CD4-positive, alpha-beta memory T cell (primary cell): ENCODE data around the gene CDH15. TPM values are rescaled to one million over a fixed set of nuclear protein-coding genes. Genes with fewer than 3 reads are reported as not detected.
A peak's percentile ranks its signal among the peaks of the same experiment; 100 is the strongest.

Experiments used
- CTCF ChIA-PET: fragments of 350-600 bp; sonication (Branson Sonifier 250); formaldehyde crosslinking; loops from one replicate; lab custom pipeline; 2021; ENCODE audit warnings: inconsistent platforms; ENCODE audit not compliant: partially characterized antibody; lab: Charles Lee
- POLR2A ChIA-PET: fragments of 350-600 bp; sonication (Branson Sonifier 250); formaldehyde crosslinking; loops from one replicate; lab custom pipeline; 2021; ENCODE audit not compliant: partially characterized antibody; lab: Charles Lee
- DNase-seq, 5 donors: peaks; one replicate each; pipeline versions ENCODE4 v3.0.0 to v3.0.0-alpha.2; 2020 to 2022; ENCODE audit warnings: mixed read lengths in 1 of 5
- H3K27ac ChIP-seq: one replicate; pipeline ENCODE4 v1.7.0; 2013; ENCODE audit warnings: low read depth, low read length
- H3K27me3 ChIP-seq: 2 replicates; pipeline ENCODE4 v1.7.0; 2013; ENCODE audit warnings: mild to moderate bottlenecking, low read length, moderate library complexity; ENCODE audit not compliant: insufficient read depth
- H3K36me3 ChIP-seq: 2 replicates; pipeline ENCODE4 v1.7.0; 2013; ENCODE audit warnings: mild to moderate bottlenecking, low read length, moderate library complexity; ENCODE audit not compliant: insufficient read depth
- H3K4me1 ChIP-seq: 2 replicates; pipeline ENCODE4 v1.7.0; 2013; ENCODE audit warnings: mild to moderate bottlenecking, low read length, moderate library complexity; ENCODE audit not compliant: insufficient read depth
- H3K4me3 ChIP-seq, 2 donors: one replicate each; pipeline ENCODE4 v1.7.0; 2013; ENCODE audit warnings: low read length in 2 of 2, mild to moderate bottlenecking in 1 of 2
- H3K9me3 ChIP-seq, 2 donors: one replicate each; pipeline ENCODE4 v1.7.0; 2013; ENCODE audit warnings: low read length in 2 of 2, control low read depth in 1 of 2; ENCODE audit not compliant: control insufficient read depth in 1 of 2
- H3K27ac Mint-ChIP-seq, 7 donors: one replicate each; pipeline ENCODE4 v1.8.0; 2020 to 2021; ENCODE audit warnings: mixed read lengths in 7 of 7, mild to moderate bottlenecking in 6 of 7, inconsistent platforms in 3 of 7, moderate library complexity in 3 of 7
- H3K27me3 Mint-ChIP-seq, 2 donors: one replicate each; pipeline ENCODE4 v1.8.0; 2020 to 2021; ENCODE audit warnings: mixed read lengths in 2 of 2
- H3K36me3 Mint-ChIP-seq, 2 donors: one replicate each; pipeline ENCODE4 v1.8.0; 2020 to 2021; ENCODE audit warnings: mixed read lengths in 2 of 2, inconsistent platforms in 1 of 2, mild to moderate bottlenecking in 1 of 2
- H3K4me1 Mint-ChIP-seq, 4 donors: one replicate each; pipeline ENCODE4 v1.8.0; 2020 to 2021; ENCODE audit warnings: mixed read lengths in 4 of 4, mild to moderate bottlenecking in 1 of 4
- H3K4me3 Mint-ChIP-seq, 8 donors: one replicate each; pipeline ENCODE4 v1.8.0; 2020 to 2021; ENCODE audit warnings: mixed read lengths in 8 of 8, mild to moderate bottlenecking in 7 of 8, moderate library complexity in 6 of 8, inconsistent platforms in 3 of 8
- H3K9me3 Mint-ChIP-seq, 8 donors: one replicate each; pipeline ENCODE4 v1.8.0; 2020 to 2021; ENCODE audit warnings: mixed read lengths in 8 of 8, mild to moderate bottlenecking in 5 of 8, inconsistent platforms in 3 of 8, moderate library complexity in 1 of 8
- intact Hi-C: fragments of 100-400 bp; cut with micrococcal nuclease; formaldehyde crosslinking; loops from one replicate; pipeline ENCODE4 v1.15.1; 2023
- polyA plus RNA-seq, 2 donors: library from polyadenylated mRNA; unstranded; fragments of 300-500 nt; fragmentation: Illumina TruSeq; gene quantifications; one replicate each; pipeline ENCODE4 v1.2.3, GENCODE V29; 2021
- total RNA-seq, 2 experiments: library from RNA; stranded (reverse); gene quantifications; one replicate each; pipeline ENCODE4 v1.2.3, GENCODE V29; 2021

CDH15 gene
- total and polyA plus RNA-seq, 4 experiments from 2014 or later, result not detected

- Mint-ChIP-seq H3K36me3 (peaks cover 7 to 29% of the 10 kb centered on the region in 2 donors), H3K27me3 (no peaks in the 10 kb centered on the region), H3K27ac (no peak overlapping the region), H3K4me1 (peaks cover 0 to 5% (median 0%) of the 10 kb centered on the region in 4 donors), H3K9me3 (no peaks in the 10 kb centered on the region), H3K4me3 (no peak overlapping the region)
- Histone ChIP-seq H3K36me3 (peaks cover 8% of the 10 kb centered on the region), H3K9me3 (no peaks in the 10 kb centered on the region), H3K27me3 (no peaks in the 10 kb centered on the region), H3K27ac (no peak overlapping the region), H3K4me3 (no peak overlapping the region), H3K4me1 (no peaks in the 10 kb centered on the region)
- intact Hi-C loops, result no loop called here
- ChIA-PET POLR2A (no interaction called here), CTCF (no interaction called here)
- DNase-seq, result no peak
Observed at GRCh38 chr16:89141884-89142267, 29.7 kb upstream of the CDH15 start.

- H3K36me3 Mint-ChIP-seq, result peaks cover 10 to 32% of the 10 kb centered on the region in 2 donors
Observed at GRCh38 chr16:89142474-89143195, 28.9 kb upstream of the CDH15 start.

GRCh38 chr16:89143201-89143741 lies 28.3 kb upstream of the CDH15 start:
- H3K27me3 Mint-ChIP-seq, result no peaks in the 10 kb centered on the region
- no peak overlapping the region for H3K27ac ChIP-seq
- POLR2A ChIA-PET, result no interaction called here
- no peak for DNase-seq
- peaks cover 0 to 5% (median under 1%) of the 10 kb centered on the region in 4 donors for H3K4me1 Mint-ChIP-seq
- no peak overlapping the region for H3K4me3 Mint-ChIP-seq
- peaks cover 8% of the 10 kb centered on the region for H3K36me3 ChIP-seq
- no peaks in the 10 kb centered on the region for H3K4me1 ChIP-seq
- H3K9me3 Mint-ChIP-seq, result no peaks in the 10 kb centered on the region
- CTCF ChIA-PET, result no interaction called here
- peaks cover 12 to 33% of the 10 kb centered on the region in 2 donors for H3K36me3 Mint-ChIP-seq
- peak overlapping the region in 1 of 7 donors; percentile 77 for H3K27ac Mint-ChIP-seq
- H3K9me3 ChIP-seq, result no peaks in the 10 kb centered on the region
- intact Hi-C loops, result no loop called here
- H3K4me3 ChIP-seq, result no peak overlapping the region
- H3K27me3 ChIP-seq, result no peaks in the 10 kb centered on the region

More at GRCh38 chr16:89142474-89143195, 28.9 kb upstream of the CDH15 start:
- Histone ChIP-seq H3K36me3 (peaks cover 8% of the 10 kb centered on the region), H3K27ac (no peak overlapping the region), H3K9me3 (no peaks in the 10 kb centered on the region), H3K27me3 (no peaks in the 10 kb centered on the region), H3K4me3 (no peak overlapping the region), H3K4me1 (no peaks in the 10 kb centered on the region)
- Mint-ChIP-seq H3K27me3 (no peaks in the 10 kb centered on the region), H3K27ac (peak overlapping the region in 1 of 7 donors; percentile 77), H3K4me1 (peaks cover 0 to 5% (median under 1%) of the 10 kb centered on the region in 4 donors), H3K4me3 (no peak overlapping the region), H3K9me3 (no peaks in the 10 kb centered on the region)
- ChIA-PET POLR2A (no interaction called here), CTCF (no interaction called here)
- intact Hi-C loops, result no loop called here
- DNase-seq, result no peak

- Mint-ChIP-seq H3K9me3 (peaks cover 0 to 3% (median 0%) of the 10 kb centered on the region in 8 donors), H3K27me3 (no peaks in the 10 kb centered on the region), H3K4me3 (no peak overlapping the region), H3K27ac (peak overlapping the region in 1 of 7 donors; percentile 42), H3K4me1 (peaks cover 0 to 5% (median under 1%) of the 10 kb centered on the region in 4 donors), H3K36me3 (peaks cover 19 to 39% of the 10 kb centered on the region in 2 donors)
- peaks cover 8% of the 10 kb centered on the region for H3K36me3 ChIP-seq
- ChIA-PET POLR2A (no interaction called here), CTCF (no interaction called here)
- intact Hi-C loops, result no loop called here
- no peak for DNase-seq
- no peak overlapping the region for H3K27ac ChIP-seq
- H3K4me1 ChIP-seq, result no peaks in the 10 kb centered on the region
- no peaks in the 10 kb centered on the region for H3K9me3 ChIP-seq
- no peaks in the 10 kb centered on the region for H3K27me3 ChIP-seq
- no peak overlapping the region for H3K4me3 ChIP-seq
Observed at GRCh38 chr16:89143911-89144675, 27.5 kb upstream of the CDH15 start.

GRCh38 chr16:89144681-89145080 lies 26.9 kb upstream of the CDH15 start:
- peaks cover 8% of the 10 kb centered on the region for H3K36me3 ChIP-seq
- peaks cover 0 to 8% (median 1%) of the 10 kb centered on the region in 8 donors for H3K9me3 Mint-ChIP-seq
- H3K4me3 ChIP-seq, result no peak overlapping the region
- peaks cover 25 to 45% of the 10 kb centered on the region in 2 donors for H3K36me3 Mint-ChIP-seq
- peaks cover 0 to 5% (median 2%) of the 10 kb centered on the region in 4 donors for H3K4me1 Mint-ChIP-seq
- H3K27ac Mint-ChIP-seq, result no peak overlapping the region
- no peaks in the 10 kb centered on the region for H3K27me3 ChIP-seq
- CTCF ChIA-PET, result no interaction called here
- DNase-seq, result no peak
- H3K27me3 Mint-ChIP-seq, result no peaks in the 10 kb centered on the region
- intact Hi-C loops, result no loop called here
- H3K9me3 ChIP-seq, result no peaks in the 10 kb centered on the region
- POLR2A ChIA-PET, result no interaction called here
- H3K4me3 Mint-ChIP-seq, result no peak overlapping the region
- H3K27ac ChIP-seq, result no peak overlapping the region
- no peaks in the 10 kb centered on the region for H3K4me1 ChIP-seq

- H3K36me3 Mint-ChIP-seq, result peaks cover 32 to 46% of the 10 kb centered on the region in 2 donors
- H3K27ac Mint-ChIP-seq, result no peak overlapping the region
- intact Hi-C loops, result no loop called here
Observed at GRCh38 chr16:89145406-89146161, 26.0 kb upstream of the CDH15 start.

More at GRCh38 chr16:89145406-89146161, 26.0 kb upstream of the CDH15 start:
- Mint-ChIP-seq H3K4me1 (peaks cover 0 to 5% (median 2%) of the 10 kb centered on the region in 4 donors), H3K4me3 (no peak overlapping the region), H3K9me3 (peaks cover 0 to 8% (median 1%) of the 10 kb centered on the region in 8 donors), H3K27me3 (no peaks in the 10 kb centered on the region)
- ChIA-PET CTCF (no interaction called here), POLR2A (no interaction called here)
- Histone ChIP-seq H3K27me3 (no peaks in the 10 kb centered on the region), H3K36me3 (peaks cover 8% of the 10 kb centered on the region), H3K4me1 (no peaks in the 10 kb centered on the region), H3K9me3 (no peaks in the 10 kb centered on the region), H3K4me3 (no peak overlapping the region), H3K27ac (no peak overlapping the region)
- no peak for DNase-seq
